Measurements from ENCODE around the gene MST1R. TPM values are rescaled to one million over a fixed set of nuclear protein-coding genes. Genes with fewer than 3 reads are reported as not detected.
A peak's percentile ranks its signal among the peaks of the same experiment; 100 is the strongest.

MST1R gene
- total and polyA plus RNA-seq, 9 of the 15 experiments (the other 6 are each of a cell fraction or from before 2014, with no cell fraction given) = 1.3 to 10.0 (median 3.8) TPM

DNA sequence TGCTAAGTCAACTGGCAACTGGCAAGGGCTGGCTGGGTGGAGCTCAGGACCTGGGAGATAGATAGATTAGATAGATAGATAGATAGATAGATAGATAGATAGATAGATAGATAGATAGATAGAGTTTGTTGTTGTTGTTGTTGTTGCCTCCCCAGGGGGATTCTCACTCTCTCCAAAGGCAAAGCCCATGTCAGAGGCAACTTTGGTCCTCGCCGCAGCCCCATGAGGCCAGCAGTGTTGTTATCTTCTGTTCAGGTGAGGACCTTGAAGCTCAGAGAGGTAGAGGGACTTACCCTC, 7.4 kb upstream of the MST1R start (continued):
- TF ChIP-seq, protein P1, sequence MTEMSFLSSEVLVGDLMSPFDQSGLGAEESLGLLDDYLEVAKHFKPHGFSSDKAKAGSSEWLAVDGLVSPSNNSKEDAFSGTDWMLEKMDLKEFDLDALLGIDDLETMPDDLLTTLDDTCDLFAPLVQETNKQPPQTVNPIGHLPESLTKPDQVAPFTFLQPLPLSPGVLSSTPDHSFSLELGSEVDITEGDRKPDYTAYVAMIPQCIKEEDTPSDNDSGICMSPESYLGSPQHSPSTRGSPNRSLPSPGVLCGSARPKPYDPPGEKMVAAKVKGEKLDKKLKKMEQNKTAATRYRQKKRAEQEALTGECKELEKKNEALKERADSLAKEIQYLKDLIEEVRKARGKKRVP (CRISPR knock-in tag; IDR thresholded peaks at IDR 0.05) = no peak
- TF ChIP-seq GATAD2B (IDR thresholded peaks at IDR 0.05; ENCODE audit: borderline replicate concordance) = 0 out of 2 replicates have a peak, but pooled peaks have one; percentile 31
- TF ChIP-seq, protein P2, sequence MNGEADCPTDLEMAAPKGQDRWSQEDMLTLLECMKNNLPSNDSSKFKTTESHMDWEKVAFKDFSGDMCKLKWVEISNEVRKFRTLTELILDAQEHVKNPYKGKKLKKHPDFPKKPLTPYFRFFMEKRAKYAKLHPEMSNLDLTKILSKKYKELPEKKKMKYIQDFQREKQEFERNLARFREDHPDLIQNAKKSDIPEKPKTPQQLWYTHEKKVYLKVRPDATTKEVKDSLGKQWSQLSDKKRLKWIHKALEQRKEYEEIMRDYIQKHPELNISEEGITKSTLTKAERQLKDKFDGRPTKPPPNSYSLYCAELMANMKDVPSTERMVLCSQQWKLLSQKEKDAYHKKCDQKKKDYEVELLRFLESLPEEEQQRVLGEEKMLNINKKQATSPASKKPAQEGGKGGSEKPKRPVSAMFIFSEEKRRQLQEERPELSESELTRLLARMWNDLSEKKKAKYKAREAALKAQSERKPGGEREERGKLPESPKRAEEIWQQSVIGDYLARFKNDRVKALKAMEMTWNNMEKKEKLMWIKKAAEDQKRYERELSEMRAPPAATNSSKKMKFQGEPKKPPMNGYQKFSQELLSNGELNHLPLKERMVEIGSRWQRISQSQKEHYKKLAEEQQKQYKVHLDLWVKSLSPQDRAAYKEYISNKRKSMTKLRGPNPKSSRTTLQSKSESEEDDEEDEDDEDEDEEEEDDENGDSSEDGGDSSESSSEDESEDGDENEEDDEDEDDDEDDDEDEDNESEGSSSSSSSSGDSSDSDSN (IDR thresholded peaks at IDR 0.05; ENCODE audit: borderline replicate concordance in 1 of 2, low read depth in 2 of 2, low read length in 2 of 2) = no peak
- peak; percentile 34 for TF ChIP-seq ZFP36 (IDR thresholded peaks at IDR 0.05; ENCODE audit: low read depth, low read length, partially characterized antibody)
- TF ChIP-seq NCOA6 (IDR thresholded peaks at IDR 0.05) = no peak
- TF ChIP-seq, protein P3, sequence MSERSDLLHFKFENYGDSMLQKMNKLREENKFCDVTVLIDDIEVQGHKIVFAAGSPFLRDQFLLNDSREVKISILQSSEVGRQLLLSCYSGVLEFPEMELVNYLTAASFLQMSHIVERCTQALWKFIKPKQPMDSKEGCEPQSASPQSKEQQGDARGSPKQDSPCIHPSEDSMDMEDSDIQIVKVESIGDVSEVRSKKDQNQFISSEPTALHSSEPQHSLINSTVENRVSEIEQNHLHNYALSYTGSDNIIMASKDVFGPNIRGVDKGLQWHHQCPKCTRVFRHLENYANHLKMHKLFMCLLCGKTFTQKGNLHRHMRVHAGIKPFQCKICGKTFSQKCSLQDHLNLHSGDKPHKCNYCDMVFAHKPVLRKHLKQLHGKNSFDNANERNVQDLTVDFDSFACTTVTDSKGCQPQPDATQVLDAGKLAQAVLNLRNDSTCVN (CRISPR knock-in tag; IDR thresholded peaks at IDR 0.05) = no peak
